Measurements from ENCODE around the gene KLHL21. TPM values are rescaled to one million over a fixed set of nuclear protein-coding genes. Genes with fewer than 3 reads are reported as not detected.

The KLHL21 gene
- total RNA-seq, 1 experiment from 2014 or later: 17.6 TPM

DNA sequence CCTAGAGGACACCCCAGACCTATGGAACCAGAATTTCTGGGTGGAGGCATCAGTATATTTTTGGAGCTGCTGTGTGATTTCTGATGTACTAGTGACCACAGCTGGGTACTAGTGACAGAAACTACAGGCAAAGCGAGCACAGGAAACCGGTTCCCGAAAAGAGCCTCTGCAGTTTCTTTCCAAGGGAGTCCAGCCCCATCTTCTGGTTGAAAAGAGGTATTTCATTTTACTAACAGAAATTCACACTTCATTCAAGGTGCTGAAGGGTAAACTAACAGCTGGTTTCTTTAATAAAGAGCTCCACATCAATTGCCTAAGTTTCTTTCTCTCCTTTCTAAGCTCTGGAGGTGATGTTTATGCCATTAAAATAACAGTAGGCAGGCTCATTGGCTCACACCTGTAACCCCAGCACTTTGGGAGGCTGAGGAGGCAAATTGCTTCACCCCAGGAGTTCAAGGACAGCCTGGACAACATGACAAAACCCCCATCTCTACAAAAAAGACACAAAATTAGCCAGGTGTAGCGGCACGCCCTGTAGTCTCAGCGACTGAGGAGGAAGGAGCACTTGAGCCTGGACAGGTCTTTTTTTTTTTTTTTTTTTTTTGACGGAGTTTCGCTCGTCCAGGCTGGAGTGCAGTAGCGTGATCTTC lies 44.0 kb upstream of the KLHL21 start:
- ATAC-seq (peak; percentile 76), DNase-seq (ENCODE audit: low spot score) (peak; percentile 27)
- peaks cover 16% of the 10 kb centered on the region for H3K4me1 Mint-ChIP-seq
- peak overlapping the region; percentile 71 for H3K27ac Mint-ChIP-seq
- peaks cover 46% of the 10 kb centered on the region for H3K36me3 Mint-ChIP-seq
- no peak overlapping the region for H3K4me3 Mint-ChIP-seq
- POLR2A ChIA-PET: interaction anchor here (0.7 to 1.4 kb wide), 3 partner anchors 12 to 44 kb away, joined by 3 to 4 read pairs (median 3); partner anchors contain the start of gene KLHL21
- H3K9me3 Mint-ChIP-seq: no peaks in the 10 kb centered on the region
- H3K27me3 Mint-ChIP-seq (ENCODE audit: low read depth): no peaks in the 10 kb centered on the region
- TF ChIP-seq CTCF (IDR thresholded peaks at IDR 0.05): peak; percentile 60
- TF ChIP-seq, protein P1, sequence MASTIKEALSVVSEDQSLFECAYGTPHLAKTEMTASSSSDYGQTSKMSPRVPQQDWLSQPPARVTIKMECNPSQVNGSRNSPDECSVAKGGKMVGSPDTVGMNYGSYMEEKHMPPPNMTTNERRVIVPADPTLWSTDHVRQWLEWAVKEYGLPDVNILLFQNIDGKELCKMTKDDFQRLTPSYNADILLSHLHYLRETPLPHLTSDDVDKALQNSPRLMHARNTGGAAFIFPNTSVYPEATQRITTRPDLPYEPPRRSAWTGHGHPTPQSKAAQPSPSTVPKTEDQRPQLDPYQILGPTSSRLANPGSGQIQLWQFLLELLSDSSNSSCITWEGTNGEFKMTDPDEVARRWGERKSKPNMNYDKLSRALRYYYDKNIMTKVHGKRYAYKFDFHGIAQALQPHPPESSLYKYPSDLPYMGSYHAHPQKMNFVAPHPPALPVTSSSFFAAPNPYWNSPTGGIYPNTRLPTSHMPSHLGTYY (CRISPR knock-in tag; IDR thresholded peaks at IDR 0.05): no peak
- CTCF ChIA-PET: interaction anchor here (0.6 to 2.2 kb wide), 45 partner anchors 9 to 561 kb away, joined by 3 to 15 read pairs (median 4); partner anchors contain the start of genes DNAJC11, NOL9, PHF13 and PLEKHG5

DNA sequence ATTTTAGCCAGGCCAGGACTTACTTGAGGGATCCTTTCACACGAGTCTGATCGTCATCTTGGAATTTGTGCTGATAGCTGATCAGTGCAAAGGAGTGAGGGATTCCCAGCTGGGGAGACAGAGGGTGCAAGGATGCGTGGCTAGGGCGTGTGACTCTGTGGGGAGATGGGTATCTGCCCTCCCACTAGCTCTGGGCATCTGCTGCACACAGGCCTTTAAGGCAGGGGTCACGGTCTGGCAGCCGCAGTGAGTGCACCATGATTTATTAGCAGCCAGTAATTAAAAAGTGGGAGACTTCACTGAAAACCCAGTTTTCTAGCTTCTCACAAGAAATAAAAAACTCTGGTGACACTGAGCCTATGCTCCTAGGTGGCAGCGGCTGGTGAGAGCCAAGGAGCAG lies 42.3 kb upstream of the KLHL21 start:
- ChIA-PET CTCF (interaction anchor here (1.0 to 1.4 kb wide), 2 partner anchors 10 to 91 kb away, joined by 3 to 4 read pairs; partner anchors contain the start of gene NOL9), POLR2A (interaction anchor here (1.4 kb wide), 1 partner anchor 10 kb away, joined by 3 read pairs; no protein-coding TSS in a partner anchor)
- DNase-seq (ENCODE audit: low spot score) (no peak), ATAC-seq (no peak)
- Mint-ChIP-seq H3K4me1 (peaks cover 16% of the 10 kb centered on the region), H3K4me3 (no peak overlapping the region), H3K27ac (no peak overlapping the region; the same call in 1 of the 2 replicates), H3K36me3 (peaks cover 50% of the 10 kb centered on the region), H3K9me3 (no peaks in the 10 kb centered on the region), H3K27me3 (ENCODE audit: low read depth) (no peaks in the 10 kb centered on the region)
- TF ChIP-seq ZSCAN18 (CRISPR knock-in tag; IDR thresholded peaks at IDR 0.05) (no peak), NFATC4 (CRISPR knock-in tag; IDR thresholded peaks at IDR 0.05) (no peak), ELF4 (CRISPR knock-in tag; IDR thresholded peaks at IDR 0.05; ENCODE audit: low read depth) (no peak), ZNF232 (CRISPR knock-in tag; IDR thresholded peaks at IDR 0.05) (no peak), TEAD4 (CRISPR knock-in tag; IDR thresholded peaks at IDR 0.05) (no peak), PRRX2 (CRISPR knock-in tag; IDR thresholded peaks at IDR 0.05) (no peak), ARID4B (CRISPR knock-in tag; IDR thresholded peaks at IDR 0.05; ENCODE audit: borderline replicate concordance) (no peak), ZNF396 (CRISPR knock-in tag; IDR thresholded peaks at IDR 0.05; ENCODE audit: borderline replicate concordance) (no peak), HMGA2 (CRISPR knock-in tag; IDR thresholded peaks at IDR 0.05) (no peak)
- TF ChIP-seq, protein P1 (CRISPR knock-in tag; IDR thresholded peaks at IDR 0.05): no peak
- TF ChIP-seq, protein P2, sequence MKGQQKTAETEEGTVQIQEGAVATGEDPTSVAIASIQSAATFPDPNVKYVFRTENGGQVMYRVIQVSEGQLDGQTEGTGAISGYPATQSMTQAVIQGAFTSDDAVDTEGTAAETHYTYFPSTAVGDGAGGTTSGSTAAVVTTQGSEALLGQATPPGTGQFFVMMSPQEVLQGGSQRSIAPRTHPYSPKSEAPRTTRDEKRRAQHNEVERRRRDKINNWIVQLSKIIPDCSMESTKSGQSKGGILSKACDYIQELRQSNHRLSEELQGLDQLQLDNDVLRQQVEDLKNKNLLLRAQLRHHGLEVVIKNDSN (CRISPR knock-in tag; IDR thresholded peaks at IDR 0.05): no peak
- TF ChIP-seq, protein P3, sequence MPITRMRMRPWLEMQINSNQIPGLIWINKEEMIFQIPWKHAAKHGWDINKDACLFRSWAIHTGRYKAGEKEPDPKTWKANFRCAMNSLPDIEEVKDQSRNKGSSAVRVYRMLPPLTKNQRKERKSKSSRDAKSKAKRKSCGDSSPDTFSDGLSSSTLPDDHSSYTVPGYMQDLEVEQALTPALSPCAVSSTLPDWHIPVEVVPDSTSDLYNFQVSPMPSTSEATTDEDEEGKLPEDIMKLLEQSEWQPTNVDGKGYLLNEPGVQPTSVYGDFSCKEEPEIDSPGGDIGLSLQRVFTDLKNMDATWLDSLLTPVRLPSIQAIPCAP (CRISPR knock-in tag; IDR thresholded peaks at IDR 0.05): no peak
- TF ChIP-seq, protein P4, sequence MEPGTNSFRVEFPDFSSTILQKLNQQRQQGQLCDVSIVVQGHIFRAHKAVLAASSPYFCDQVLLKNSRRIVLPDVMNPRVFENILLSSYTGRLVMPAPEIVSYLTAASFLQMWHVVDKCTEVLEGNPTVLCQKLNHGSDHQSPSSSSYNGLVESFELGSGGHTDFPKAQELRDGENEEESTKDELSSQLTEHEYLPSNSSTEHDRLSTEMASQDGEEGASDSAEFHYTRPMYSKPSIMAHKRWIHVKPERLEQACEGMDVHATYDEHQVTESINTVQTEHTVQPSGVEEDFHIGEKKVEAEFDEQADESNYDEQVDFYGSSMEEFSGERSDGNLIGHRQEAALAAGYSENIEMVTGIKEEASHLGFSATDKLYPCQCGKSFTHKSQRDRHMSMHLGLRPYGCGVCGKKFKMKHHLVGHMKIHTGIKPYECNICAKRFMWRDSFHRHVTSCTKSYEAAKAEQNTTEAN (CRISPR knock-in tag; IDR thresholded peaks at IDR 0.05): no peak
- TF ChIP-seq, protein P5, sequence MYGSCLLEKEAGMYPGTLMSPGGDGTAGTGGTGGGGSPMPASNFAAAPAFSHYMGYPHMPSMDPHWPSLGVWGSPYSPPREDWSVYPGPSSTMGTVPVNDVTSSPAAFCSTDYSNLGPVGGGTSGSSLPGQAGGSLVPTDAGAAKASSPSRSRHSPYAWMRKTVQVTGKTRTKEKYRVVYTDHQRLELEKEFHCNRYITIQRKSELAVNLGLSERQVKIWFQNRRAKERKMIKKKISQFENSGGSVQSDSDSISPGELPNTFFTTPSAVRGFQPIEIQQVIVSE (CRISPR knock-in tag; IDR thresholded peaks at IDR 0.05; ENCODE audit: borderline replicate concordance): no peak
- TF ChIP-seq, protein P6, sequence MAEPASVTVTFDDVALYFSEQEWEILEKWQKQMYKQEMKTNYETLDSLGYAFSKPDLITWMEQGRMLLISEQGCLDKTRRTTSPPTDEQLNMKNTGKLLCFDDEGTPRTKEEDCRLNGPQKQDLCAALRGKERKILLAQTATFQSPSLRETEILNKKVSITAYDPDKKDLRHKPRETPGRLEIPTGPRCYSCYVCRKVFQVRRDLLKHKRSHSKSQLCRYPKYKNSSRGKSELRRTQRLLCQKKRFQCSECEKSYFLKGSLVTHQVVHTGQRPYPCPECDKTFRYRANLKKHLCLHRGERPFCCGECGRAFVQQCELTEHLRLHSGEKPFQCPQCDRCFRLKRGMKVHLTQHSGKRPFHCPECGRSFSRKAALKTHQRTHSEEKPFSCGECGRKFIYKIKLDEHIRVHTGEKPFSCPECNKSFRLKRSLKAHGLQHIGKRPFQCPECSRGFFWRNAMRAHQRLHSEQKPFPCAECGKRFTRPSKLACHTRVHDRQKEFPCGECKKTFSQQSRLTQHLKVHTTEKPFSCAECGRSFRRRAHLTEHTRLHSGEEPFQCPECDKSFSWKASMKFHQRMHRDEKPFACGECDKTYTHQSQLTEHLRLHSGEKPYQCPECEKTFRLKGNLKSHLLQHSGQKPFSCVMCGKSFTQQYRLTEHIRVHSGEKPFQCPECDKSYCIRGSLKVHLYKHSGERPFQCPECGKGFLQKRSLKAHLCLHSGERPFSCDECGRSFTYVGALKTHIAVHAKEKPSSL (CRISPR knock-in tag; conservative IDR thresholded peaks at IDR 0.05): no peak

Data from WTC11 (cell line).